ENCODE data around the gene CBX3.

- TF ChIP-seq POLR2A (IDR thresholded peaks at IDR 0.05), result no peak
- no peak for TF ChIP-seq CTCF (IDR thresholded peaks at IDR 0.05)
Measured at GRCh38 chr7:26233902-26234511, 32.5 kb downstream of the CBX3 start.

Measured in vagina (tissue), 2 donors.